GM23248 (cell line): ENCODE data around the gene GINS2.

Experiments
- EZH2 ChIP-seq: fragments of 200-600 bp; sonication (generic); IDR thresholded peaks from 2 replicates; pipeline ENCODE4 v1.6.1; 2018; ENCODE audit warnings: antibody characterized with exemption, mild to moderate bottlenecking; ENCODE audit not compliant: insufficient read depth, poor library complexity, severe bottlenecking
- EZH2phosphoT487 ChIP-seq: fragments of 200-600 bp; sonication (generic); IDR thresholded peaks from 2 replicates; pipeline ENCODE4 v1.6.1; 2018; ENCODE audit warnings: antibody characterized with exemption, moderate library complexity, mild to moderate bottlenecking, low read depth; ENCODE audit not compliant: insufficient read depth

- TF ChIP-seq EZH2: no peak
- no peak for TF ChIP-seq EZH2phosphoT487
Observed at GRCh38 chr16:85719605-85720301, 31.0 kb upstream of the GINS2 start.
